LHCN-M2 (cell line): ENCODE results near the gene HSD11B2. TPM values are rescaled to one million over a fixed set of nuclear protein-coding genes. Genes with fewer than 3 reads are reported as not detected.
A peak's percentile ranks its signal among the peaks of the same experiment; 100 is the strongest.

ENCODE experiments used
- DNase-seq: peaks from one replicate; pipeline ENCODE4 v3.0.0-alpha.2; 2012; ENCODE audit warnings: low read depth
- total RNA-seq: library from RNA; depleted of rRNA; stranded (reverse); fragments of >200 nt; gene quantifications from 2 replicates; pipeline ENCODE4 v1.2.3, GENCODE V29; 2014

HSD11B2 gene
- total RNA-seq, 1 experiment from 2014 or later = 0.17 TPM

GRCh38 chr16:67432506-67432890 is 1.6 kb downstream of the HSD11B2 start:
- DNase-seq = no peak

GRCh38 chr16:67433131-67433719 is 2.3 kb downstream of the HSD11B2 start:
- no peak for DNase-seq

- DNase-seq = no peak
Observed at GRCh38 chr16:67435758-67436164, 4.8 kb downstream of the HSD11B2 start.

DNA sequence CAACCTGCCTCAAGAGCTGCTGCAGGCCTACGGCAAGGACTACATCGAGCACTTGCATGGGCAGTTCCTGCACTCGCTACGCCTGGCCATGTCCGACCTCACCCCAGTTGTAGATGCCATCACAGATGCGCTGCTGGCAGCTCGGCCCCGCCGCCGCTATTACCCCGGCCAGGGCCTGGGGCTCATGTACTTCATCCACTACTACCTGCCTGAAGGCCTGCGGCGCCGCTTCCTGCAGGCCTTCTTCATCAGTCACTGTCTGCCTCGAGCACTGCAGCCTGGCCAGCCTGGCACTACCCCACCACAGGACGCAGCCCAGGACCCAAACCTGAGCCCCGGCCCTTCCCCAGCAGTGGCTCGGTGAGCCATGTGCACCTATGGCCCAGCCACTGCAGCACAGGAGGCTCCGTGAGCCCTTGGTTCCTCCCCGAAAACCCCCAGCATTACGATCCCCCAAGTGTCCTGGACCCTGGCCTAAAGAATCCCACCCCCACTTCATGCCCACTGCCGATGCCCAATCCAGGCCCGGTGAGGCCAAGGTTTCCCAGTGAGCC is 5.8 kb downstream of the HSD11B2 start:
- no peak for DNase-seq

- DNase-seq = no peak
Observed at GRCh38 chr16:67437513-67437912, 6.6 kb downstream of the HSD11B2 start.

DNA sequence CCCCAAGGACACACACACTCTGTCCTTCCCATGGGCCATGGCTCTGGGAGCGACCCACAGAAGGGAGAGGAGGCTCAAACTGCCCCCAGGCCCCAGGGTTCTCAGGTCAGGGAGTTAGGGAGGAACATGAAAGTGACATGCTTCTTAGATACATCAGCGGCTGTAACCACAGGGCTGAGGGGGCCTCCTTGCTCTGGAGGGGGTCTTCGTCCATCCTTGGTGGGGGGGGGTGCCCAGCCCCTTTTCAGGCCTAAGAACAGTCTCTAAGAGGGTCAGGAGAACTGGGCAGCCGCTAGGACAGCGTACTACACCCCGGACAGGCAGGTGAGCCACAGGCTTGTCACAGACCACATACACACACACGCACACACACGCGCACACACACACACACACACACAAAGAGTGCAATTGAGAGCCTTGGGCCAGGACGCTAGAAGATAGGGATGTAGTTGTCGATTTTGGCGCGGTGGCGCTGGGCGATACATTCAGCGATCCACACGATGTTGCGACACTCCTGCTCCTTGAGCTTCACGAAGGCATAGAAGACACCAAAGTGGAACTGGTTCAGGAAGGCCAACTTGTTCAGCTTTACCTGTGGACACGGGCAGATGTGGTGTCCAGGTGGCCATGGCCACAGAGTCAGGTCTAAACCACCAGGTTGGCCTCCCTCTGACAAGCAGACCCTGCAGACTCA is 7.3 kb downstream of the HSD11B2 start:
- no peak for DNase-seq

- no peak for DNase-seq
Observed at GRCh38 chr16:67438824-67439393, 8.0 kb downstream of the HSD11B2 start.

DNA sequence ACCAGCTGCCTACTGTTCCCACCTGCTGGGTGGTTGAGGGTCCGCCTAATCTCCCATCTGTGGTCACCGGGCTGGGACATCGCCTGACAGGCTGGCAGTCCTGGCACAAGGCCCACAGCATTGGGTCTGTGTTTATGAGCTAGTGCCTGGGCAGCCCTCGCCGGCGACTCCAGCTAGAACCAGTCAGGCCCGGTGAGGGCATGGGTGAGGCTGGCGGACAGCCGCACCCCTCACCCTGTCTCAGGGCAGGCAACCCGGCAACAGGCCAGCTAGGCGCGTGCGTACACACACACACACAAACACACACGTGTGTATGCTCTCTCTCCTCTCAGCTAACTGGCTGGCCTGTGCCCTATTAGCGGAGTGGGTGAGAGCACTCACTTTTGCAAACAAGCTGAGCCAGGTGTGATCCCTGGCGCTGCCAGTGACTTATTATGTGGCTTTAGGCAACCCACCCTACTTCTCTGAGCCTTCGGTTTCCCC is 10.4 kb downstream of the HSD11B2 start:
- peak; percentile 29 for DNase-seq

- no peak for DNase-seq
Observed at GRCh38 chr16:67441907-67442306, 11.0 kb downstream of the HSD11B2 start.

DNA sequence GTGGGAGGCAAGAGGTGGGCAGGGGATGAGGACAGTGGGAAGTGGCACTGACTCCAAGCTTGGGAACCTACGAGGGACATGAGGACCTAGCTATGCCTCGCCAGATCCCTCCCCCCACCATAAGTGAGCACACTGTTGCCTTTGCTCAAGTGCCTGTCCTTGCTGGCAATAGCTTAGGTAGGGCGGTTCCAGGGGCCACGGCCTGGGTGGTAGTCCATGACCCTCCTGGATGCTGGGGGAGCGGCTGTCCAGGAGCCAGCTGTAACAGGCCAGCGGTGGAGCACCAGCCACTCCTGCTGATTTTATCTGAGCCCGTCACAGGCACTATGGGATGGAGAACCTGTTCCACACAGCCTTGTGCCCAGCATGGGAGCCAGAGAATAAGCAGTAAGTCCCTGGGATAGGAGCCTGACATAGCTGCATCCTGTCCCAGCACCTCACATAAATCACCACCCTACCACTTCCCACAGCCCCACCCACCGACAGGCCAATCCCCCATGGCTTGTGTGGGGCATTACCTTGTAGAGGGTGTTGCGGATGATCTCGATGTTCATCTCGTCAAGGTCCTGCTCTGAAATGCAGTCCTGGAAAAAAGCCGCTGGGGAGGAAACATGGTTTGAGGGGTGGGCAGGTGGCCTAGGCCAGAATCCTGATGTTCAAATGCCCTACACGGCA is 11.8 kb downstream of the HSD11B2 start:
- DNase-seq = no peak

DNA sequence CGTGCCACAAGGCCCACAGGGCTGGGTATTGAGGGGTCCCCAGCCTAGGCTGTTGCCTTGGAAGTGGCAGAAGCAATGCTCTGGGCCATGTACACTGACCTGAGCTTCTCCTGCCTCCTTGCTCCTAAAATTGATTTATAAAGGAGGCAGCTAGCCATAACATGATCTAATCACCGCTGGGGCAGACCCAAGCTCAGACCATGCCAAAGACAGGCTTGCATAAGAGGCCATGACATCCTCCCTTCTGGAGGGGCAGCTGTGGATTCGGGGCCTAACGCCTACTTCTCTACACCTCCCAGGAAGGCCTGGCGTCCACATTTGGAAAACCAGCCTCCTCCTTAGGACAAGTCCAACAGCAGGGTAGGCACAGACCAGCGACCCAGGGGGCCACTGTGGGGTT is 12.3 kb downstream of the HSD11B2 start:
- DNase-seq = no peak

DNA sequence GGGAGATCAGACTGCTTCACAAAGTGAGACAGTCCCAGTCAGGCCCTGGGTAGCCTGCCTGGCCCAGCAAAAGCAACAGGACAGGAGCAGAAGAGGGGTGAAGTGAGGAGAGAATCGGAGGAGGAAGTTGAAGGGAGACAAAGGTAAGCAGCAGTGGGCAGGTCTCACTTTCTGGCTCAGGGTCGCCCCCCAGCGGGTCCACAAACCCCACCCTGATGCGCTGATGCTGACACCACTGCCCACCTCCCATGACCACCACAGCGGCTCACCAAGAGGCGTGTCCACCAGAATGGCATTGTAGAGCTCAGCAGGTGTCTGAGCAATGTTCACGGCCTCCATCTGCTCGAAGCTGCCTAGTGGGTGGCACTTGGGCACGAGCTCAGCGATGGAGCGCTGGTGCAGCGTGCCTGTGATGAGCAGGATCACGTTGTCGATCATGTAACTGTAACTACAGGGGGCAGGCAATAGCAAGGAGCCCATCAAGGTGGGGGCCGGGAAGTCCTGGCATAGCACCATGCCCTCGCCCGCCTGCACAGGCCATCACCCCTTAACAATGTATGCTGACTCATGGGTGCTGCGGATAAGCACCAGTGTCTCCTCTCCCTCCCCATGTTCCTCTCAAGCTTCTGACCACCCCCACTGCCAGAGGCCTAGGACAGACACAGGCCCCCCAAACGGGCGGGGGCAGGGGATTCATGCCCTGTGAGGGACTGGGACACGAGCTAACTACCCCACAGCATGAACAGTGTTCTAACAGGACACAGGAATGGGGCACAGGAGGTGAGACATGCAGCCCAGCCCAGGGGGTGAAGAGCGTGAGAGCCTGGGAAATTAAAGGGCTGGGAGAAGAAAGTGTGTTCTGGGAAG is 13.6 kb downstream of the HSD11B2 start:
- no peak for DNase-seq

- no peak for DNase-seq
Observed at GRCh38 chr16:67445126-67445426, 14.2 kb downstream of the HSD11B2 start.

- DNase-seq = no peak
Observed at GRCh38 chr16:67445441-67445912, 14.6 kb downstream of the HSD11B2 start.

DNA sequence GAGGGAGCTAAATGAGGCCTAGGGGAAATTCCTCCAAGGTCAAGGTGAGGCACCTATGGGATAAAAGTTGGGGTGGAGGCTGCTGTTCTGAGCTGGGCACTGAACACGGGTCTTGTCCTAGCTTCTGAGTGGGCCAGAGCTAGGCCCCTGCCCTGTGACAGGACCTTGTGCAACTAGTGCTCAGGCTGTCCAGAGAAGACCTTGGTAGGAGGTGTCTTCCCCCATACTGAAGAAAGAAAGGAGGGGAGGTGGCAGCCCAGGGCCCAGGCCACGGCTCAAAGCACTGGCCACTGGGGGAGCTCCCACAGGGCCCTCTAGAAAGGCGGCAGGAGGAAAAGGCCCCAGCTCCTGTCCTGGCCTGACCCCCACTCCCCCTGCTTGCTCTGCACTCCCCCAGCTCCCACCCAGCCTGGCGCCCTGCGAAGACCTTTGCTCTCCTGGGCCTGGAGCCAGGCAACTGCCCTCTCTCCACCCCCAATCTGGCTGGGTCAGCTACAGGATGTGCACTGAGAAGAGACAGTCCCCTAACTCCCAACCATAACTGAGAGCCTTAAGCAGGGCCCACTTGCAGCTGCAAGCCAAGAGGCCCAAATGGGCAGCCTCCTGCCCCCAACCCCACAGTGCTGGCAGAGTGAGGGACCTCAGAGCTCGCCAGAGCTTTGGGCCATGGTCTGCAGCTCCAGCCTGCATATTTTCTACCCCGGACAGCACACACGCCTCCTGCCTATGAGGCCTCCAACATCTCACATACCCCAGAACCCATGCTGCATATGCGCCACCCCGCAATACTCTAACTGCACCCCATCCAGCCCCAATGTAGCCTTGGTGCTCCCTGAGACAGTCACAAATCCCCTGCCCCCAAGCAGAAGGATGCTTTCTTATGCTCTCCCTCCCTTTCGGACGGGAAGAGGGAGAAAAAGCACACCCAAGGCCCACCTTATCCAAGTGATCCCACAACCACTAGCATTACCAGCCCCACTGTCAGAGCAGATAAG is 15.3 kb downstream of the HSD11B2 start:
- DNase-seq = no peak

GRCh38 chr16:67446968-67447507 is 16.1 kb downstream of the HSD11B2 start:
- no peak for DNase-seq

GRCh38 chr16:67447508-67448076 is 16.7 kb downstream of the HSD11B2 start:
- peak; percentile 34 for DNase-seq

GRCh38 chr16:67448580-67448979 is 17.7 kb downstream of the HSD11B2 start:
- no peak for DNase-seq

GRCh38 chr16:67449336-67449735 is 18.4 kb downstream of the HSD11B2 start:
- DNase-seq = no peak
